NCI-H1417 treated with DMSO at 0.1 percent for 48 hours (cell line): Measurements from ENCODE around the gene MTM1.
A peak's percentile ranks its signal among the peaks of the same experiment; 100 is the strongest.

ENCODE experiments used
- DNase-seq: peaks from one replicate; lab custom pipeline; 2025; lab: John Stamatoyannopoulos, UW

Gene MTM1

DNA sequence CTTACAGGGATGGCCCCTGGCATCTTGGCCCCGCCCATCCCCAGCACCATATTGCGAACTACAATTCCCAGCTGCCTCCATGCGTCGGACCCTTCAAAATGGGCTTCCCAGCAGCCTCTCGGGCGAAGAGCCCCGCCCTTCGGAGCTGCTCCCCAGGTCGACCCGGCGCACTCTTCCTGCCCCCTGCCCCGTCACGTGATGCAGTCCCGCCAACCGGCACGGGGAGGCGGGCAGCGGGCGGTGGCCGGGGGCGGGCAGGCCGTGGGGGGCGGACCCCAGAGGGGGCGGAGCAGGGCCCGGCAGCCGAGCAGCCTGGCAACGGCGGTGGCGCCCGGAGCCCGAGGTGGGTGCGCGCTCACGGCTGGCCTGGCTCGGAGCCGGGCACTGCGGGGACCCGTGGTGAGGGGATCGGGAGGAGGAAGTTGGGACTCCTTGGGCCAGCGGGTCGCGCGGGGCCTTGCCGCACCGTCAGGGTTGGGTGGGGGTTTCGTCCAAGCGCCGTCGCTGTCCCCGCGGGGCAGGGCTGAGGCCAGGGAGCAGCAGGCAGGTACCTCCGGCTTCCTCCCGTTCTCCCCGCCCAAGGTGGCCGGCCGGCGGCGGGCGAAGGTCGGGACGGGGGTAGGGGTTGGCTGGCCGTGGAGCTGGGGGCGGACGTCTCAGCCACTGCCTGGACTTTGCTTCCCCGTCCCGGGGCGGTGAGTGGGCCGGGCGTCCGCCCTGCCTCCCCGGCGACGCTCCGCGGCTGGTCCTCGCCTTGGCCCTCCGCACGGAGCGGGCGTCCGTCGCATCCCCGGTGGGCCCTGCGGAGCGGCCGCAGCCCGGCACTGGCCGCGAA, at the start of gene MTM1:
Gene MTM1 (plus strand): TSS at position 302 of the 835 bp plus-strand sequence. CDS start 23,994 bp downstream, outside the sequence.
- DNase-seq: peak; percentile 67

DNA sequence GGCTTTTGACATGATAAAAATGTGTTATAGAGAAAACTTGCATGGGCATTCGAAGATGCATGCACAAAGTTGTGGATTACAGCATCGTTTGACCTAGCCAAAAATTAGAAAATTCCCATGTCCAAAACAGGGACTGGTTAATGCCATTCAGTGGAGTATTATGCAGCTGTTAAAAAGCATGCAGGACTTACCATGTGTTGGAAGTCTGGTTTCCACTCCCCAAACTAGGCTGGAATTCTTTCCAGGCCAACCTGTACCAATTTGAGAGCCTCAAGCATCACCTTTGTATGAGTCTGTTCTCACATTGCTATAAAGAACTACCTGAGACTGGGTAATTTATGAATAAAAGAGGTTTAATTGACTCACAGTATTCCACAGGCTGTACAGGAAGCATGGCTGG, 45.9 kb upstream of the MTM1 start:
- DNase-seq: no peak

DNA sequence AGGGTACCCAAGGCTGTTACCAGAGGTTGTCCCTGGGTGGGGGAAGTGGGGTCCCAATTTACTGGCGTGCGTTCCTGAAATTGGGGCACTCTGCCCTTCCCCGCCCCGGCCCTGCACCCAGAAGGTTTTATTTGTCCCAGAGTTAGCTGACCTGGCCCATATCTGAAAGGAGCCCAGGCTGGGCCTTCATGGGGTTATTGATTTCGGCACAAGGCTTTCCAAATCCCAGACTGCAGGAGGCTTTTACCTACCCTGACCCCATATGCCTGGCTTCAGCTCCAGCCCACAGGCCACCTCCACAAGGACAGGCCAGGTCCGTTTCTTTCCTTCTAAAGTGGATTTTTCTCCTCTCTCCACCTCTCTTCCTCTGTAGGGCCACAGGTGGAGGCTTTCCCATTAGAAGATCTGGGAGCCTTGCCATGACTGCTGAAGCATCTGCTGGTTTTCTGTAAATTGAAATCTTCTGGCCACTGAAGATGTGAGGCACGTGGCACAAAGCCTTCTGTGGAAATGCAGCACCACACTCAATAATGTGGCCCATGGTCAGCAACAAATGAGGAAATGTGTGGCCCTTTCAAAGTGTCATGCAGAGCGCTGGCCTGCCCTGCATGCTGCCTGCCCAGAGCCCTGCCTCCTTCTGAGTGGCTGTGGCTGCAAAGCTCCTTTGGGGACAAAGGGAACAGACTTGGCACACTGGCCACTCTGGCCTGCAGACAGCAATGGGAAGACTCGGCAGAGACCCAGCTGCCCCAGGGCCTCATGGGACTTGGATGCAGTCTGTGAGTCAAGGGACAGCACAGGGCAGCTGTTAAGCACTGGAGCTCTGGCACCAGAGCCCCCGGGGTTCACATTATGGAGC, 43.1 kb upstream of the MTM1 start:
- no peak for DNase-seq

DNA sequence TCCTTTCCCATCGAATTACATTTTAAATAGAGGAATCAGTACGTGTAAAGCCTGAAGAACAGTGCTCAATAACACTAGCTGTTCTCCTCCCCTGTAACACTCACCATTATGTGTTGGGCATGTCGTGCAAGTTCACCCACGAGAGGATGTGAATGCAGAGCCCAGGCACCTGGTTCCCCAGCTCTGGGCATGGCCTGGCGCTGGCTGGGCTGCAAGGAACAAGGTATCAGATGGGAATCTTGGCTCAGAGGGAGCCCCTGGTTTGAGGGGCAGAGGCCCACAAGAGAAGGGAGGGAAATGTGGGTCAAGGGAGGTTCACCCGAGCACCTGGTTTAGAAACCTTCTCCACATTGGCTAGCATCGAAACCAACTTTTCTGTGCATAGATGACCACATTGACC, 41.7 kb upstream of the MTM1 start:
- no peak for DNase-seq

DNA sequence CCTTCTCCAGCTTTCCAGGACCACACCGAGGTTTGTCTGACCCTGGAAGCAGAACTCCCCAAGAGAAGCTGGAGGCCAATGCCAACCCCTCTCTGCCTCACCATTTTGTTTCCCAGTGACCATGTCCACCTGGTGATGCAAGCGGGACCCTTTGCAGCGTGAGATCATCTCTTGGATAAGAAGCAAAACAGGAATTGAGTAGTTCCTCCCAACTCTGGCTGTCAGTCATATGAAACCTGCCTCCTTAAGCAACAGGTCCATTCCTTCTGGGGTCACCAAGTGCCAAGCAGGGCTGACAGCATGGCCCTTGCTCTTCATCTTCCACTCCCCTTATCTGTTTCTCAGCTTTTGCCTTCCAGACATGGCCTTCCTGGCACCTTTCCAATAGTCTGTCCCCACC, 41.3 kb upstream of the MTM1 start:
- DNase-seq: no peak

DNA sequence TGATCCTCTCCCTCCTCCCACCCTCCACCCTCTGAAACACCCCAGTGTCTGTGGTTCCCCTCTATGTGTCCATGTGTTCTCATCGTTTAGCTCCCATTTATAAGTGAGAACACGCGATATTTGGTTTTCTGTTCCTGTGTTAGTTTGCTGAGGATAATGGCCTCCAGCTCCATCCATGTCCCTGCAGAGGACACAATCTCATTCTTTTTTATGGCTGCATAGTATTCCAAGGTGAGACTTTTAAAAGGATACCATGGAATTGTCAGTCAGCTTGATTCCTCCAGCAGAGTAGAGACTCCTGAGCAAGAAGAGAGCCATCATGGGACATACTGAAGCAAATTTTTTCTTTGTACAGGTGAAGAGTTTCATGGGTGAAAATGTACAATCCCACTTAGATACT, 38.8 kb upstream of the MTM1 start:
- DNase-seq: no peak

DNA sequence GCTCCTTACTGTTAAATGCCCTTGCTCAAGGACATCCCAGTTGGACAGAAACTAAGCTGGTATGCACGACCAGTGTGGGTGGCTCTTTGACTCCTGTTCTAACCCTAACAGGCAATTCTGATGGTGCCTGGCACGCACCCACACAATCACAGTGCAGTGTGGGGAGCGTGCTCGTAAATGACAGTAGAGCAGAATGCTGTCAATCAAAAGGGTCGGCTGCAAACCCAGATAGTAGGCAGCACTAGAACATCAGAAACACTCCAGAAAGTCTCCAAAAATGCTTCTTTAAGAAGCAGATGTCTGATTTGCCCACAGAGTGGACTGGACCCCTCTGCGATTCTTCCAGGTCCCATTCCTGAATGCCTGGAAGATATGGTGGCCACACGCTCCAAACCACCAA, 37.6 kb upstream of the MTM1 start:
- DNase-seq: no peak

DNA sequence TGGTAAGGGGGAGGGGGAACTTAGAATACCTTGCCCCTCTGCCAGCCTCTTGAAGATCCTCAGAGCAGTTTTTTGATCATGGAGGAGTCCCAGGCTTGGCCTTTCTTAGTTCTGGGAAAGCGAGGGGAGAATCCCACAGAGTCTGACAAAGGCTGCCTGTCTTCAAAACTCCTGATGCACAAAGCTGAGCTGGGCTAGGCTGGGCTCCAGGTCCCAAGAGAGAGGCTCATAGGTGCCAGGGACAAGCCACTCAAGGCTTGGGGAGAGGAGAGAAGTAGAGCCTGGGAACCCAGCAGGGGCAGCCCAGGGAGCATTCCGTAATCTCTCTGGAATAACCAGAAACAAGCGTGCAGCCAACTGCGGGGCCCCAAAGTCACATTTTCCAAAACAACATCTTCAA, 37.0 kb upstream of the MTM1 start:
- DNase-seq: no peak

DNA sequence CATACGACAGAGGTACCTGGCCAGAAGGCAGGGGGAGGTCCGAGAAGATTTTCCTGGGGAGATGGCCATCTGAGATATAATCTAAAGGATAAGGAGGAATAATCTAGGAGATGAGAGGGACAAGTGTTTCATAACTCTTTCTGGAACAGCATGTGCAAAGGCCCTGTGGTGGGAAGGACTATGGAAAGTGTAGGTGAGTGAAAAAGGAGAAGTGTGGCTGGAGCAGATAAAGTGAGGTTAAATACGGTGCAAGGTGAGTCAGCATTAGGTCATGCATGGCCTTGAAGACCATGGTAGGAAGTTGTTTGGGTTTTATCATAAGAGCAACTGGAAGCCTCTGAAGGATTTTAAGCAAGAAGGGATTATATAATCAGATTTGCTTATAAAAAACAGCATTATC, 34.6 kb upstream of the MTM1 start:
- no peak for DNase-seq

DNA sequence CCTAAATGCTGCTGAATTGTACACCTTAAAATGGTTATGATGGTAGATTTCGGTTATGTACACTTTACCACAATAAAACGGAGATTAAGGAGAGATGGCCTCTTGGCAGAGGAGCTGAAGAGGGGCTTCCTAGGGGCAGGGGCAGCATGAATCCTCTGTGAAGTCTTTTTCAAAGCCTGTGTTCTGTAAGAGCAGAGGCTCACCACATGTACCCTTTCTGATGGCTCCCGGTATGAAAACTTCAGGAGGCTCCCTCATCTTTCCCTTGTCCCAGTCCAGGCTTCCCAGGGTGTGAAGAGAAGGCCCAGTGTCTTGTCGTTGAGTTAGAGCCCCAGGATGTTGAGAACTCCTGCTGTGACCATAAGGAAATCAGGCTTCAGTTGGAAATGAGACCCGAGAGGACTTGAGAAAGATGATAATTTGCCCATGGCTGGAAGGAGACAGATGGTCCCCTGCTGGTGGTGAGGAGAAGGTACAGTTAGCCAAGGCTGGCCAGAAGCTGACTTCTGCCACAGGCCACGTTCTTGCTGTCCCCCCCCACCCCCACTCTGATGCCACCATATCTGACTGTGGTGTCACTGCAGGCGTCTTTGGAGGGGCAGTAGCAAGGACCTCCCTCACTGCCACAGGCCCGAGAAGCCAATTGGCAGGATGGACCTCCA, 31.8 kb upstream of the MTM1 start:
- DNase-seq: no peak

DNA sequence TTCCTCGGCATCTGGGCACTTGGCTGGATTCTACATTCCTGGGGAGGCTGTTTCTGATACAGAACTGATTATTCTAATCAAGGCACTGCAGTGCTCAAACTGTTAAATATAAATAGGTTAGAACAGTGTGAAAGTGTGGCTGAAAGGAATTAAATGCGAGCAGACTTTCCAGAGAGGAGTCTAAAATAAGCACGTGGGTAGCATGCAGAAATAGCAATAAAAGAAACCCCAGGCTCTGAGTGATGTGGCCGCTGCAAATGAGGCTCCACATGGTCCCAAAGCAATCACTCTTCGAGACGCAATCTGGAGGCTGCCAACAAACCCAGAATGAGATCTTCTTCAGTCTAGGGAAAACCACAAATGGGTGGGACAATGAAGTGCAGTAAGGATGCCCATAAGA, 30.6 kb upstream of the MTM1 start:
- DNase-seq: no peak

DNA sequence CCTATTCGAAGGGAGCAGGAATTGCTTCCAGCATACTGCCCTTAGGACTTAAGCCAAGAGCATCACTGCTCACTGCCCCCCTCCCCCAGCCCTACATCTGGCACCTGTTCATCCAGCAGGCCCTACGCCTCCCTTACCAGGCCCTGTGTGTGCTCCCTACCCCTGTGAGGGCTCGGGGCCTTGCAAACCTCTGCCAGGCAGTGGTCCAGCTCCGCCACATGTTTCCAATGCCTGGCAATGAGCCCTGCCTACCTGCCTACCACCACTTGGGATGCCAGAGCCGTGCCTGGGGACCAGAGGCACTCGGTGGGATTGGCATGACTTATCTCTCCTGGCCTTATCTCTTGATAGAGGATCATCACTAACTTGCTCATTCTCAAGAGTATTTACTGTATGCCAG, 27.5 kb upstream of the MTM1 start:
- DNase-seq: no peak

DNA sequence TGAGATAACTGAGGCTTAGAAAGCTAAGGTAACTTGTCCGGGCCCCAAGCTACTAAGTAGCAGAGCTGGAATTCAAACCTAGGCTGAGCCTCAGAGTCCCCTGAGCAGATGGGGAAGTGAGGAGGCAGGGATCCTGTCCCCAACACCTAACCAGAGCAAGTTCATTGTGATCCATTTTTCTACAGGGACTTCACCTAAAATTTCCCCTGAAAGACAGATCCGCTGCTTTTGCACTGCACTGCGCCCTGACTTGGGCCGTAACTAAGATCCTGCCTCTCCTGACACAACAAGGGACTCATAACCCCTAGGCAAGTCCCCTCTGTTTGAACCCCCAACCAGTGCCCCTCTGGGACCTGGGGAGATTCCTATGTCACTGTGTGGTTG, 25.6 kb upstream of the MTM1 start:
- DNase-seq: no peak

DNA sequence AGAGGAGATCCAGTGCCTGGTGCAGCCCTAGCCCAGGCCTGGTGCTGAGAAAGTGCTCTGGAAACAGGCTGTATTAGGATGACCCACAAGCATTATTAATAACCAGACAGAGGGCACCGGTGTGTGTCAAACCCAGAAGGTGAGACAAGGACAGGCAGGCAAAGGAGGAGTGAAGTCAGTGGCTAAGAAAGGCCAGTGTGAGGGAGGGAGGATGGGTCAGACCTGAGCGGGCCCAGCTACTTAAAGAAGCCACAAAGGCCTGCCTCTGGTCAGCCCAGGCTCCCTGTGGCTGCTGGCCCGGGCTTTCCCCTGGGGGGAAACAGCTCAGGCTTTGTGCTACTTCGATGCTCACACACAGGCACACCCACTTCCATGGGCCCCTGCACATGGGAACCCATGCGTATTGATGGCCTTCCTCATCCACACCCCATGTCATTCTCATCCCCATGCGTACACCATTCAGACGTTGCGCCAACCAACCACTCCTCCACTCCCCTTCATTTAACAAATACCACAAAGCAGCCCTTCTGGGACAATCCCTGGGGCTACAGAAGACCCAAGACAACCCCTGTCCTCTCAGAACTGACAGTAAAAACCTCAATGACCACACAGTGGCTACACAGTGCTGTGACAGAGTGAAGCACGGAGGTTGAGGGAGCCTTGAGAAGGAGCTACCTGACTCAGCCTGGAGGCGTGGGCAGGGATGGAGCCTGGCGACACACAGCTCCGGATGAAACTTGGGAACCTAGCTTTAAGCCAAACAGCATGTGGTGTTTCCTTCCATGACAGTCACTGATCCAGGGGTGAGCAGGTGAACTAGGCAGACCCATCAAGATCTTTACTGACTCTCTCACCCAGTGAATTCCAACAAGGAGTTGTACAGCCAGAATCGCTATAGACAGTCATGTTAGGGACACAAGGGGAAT, 24.9 kb upstream of the MTM1 start:
- DNase-seq: no peak

DNA sequence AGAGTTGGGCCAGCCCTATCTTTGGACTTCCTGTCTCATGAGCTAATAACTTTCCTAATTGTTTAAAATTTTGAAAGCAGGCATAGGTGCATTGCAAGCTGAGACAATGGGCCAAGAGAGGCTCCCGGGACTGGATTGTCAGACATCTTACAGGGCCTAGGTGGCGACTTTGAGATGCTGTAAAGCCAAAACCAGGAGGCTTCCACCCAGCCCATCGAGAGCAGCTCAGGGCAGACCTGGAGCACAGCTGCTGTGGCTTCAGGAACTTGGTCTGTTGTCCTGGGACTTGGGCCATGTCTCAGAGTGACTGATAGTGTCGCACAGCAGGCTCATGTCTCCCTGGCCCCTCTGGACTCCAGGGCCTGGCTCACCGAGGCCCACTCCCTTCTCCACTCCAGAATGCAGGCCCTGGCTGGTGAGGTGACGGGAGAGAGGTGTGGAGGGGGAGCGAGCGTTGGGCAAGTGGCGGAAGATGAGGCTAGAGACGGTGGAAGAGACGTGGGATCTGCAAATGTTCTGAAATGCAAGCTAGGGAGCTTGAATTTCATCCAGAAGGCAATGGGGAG, 24.1 kb upstream of the MTM1 start:
- DNase-seq: no peak

DNA sequence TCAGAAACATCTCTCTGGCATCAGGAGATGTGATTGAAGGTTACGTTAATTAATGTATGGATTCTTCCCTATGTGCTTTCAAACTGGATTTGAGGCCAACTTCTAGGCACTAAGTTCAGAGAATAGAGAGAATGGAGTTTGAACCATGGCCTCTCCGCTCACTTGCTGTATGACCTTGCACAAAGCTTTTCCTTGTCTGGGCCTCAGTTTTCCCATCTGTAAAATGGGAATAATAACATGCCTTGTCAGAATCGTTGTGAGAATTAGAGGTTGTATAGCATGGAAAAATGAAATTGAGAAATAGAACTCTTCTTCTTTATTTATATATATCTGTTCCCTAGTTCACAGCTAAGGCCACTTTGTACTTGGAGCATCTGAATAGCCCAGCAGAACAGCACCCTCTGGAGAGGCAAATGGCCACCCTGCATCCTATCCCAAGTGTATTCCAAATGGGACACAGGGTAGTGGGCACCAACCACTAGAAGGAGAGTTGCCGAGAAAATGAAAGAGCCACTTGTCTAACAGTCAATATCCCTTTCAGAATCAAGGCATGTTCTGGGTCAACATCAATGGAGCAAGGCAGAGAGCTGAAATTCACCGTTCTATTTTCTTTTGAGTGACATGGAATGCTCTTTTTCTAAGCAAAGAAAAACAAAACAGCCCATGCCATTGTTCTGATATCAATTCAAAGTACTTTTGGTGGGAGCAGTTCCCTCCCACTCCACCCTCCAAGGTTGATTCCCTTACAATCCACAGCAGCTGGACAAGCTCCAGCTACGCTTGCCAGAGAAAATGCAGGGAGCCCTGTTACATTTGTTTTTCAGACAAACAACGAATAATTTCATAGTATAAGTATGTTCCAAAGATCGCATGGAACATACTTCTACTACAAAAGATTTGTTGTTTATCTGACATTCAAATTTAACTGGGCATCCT, 23.3 kb upstream of the MTM1 start:
- DNase-seq: no peak

DNA sequence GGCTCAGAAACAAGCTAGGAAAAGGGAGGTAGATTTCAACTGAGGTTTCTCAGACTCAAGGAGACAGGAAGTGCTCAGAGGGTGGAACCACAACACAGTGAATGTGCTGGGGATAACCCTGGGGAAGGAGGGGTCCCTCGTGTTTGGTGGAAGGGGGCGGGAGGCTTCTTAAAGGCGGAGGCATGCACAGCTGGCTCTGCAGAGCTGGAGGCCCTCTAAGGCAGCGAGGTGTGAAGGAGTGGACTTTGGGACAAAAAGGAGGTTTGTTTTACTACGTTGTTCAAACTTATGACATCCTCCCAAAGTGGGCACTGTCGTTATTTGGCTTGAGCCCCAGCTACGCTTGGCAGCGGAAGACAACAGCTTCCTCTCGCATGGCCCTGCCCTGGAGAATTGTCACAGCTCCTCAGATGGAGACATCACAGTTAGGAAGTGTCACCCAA, 21.7 kb upstream of the MTM1 start:
- no peak for DNase-seq

DNA sequence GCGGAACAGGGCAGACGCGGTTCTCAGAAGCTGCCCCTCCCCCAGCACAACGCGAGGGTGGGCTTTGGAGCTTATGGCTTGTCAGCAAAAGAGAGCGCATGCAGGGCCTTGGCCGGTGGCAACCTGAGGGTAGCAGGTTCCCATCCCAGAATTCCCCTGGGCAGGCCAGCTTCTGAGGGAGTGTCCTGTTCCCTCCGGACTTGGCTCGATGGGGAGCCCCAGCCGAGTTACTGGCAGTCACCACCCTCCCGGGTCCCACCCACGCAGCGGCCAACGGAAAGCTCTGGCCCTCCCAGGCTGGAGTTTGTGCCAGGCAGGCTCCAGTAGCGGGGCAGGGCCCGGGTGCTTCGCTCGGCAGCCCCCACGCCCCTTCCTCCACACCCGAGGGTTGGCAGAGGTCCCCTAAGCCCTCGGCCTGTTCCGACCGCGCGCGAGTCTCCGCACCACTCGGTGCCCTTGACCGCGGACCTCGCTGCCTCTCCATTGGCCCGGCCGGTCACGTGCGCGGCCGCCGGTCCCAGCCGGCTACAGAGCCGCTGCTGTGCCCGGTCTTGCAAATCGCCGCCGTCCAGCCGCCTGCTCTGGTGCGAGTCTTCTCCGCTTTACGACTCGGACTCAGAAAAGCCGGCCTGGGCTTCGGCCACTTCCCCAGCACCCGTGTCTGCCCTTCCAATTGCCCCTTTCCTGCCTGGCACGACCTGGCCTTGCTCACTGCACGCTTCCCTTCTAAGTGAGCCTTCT, 20.9 kb upstream of the MTM1 start:
- DNase-seq: no peak

DNA sequence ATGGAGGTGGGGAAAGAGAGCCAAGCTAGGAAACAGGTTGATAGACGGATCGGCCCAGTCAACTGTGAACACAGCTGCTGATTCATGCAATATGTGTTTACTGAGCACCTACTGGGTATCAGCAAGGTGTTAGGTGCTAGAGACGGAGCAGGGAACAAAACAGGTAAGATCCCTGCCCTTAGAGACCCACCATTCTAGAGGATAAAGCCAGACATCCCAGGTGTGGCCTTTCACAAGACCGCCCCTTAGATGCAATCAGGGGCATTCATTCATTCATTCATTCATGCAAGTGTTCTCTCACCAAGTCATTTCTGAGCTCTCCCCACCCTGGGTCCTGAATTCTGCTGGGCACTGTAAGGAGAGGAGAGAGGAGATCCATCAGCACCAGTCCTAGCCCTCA, 20.2 kb upstream of the MTM1 start:
- DNase-seq: no peak
